GM18508 (cell line): Measurements from ENCODE around the gene RPP38.

Experiments used
- ATAC-seq: cut with Tn5 transposase; IDR thresholded peaks from one replicate; pipeline ENCODE4 v1.9.1; 2021; ENCODE audit warnings: moderate number of reproducible peaks; ENCODE audit not compliant: insufficient read depth, unreplicated experiment

Gene RPP38

GRCh38 chr10:15106352-15107013, 9.3 kb downstream of the RPP38 start:
- no peak for ATAC-seq

- no peak for ATAC-seq
These were observed 15.5 kb downstream of the RPP38 start for GRCh38 chr10:15112657-15113056.

GRCh38 chr10:15113766-15114165, 16.6 kb downstream of the RPP38 start:
- ATAC-seq, result no peak

- no peak for ATAC-seq
These were observed 19.1 kb downstream of the RPP38 start for GRCh38 chr10:15116225-15116624.

- ATAC-seq, result no peak
These were observed 21.5 kb downstream of the RPP38 start for GRCh38 chr10:15118615-15119014.

- no peak for ATAC-seq
These were observed 23.4 kb downstream of the RPP38 start for GRCh38 chr10:15120523-15120922.

GRCh38 chr10:15121707-15122106, 24.6 kb downstream of the RPP38 start:
- no peak for ATAC-seq

GRCh38 chr10:15122477-15123030, 25.4 kb downstream of the RPP38 start:
- peak; percentile 94 for ATAC-seq

GRCh38 chr10:15123749-15124184, 26.6 kb downstream of the RPP38 start:
- no peak for ATAC-seq

GRCh38 chr10:15124190-15124589, 27.0 kb downstream of the RPP38 start:
- ATAC-seq, result no peak

GRCh38 chr10:15124908-15125307, 27.8 kb downstream of the RPP38 start:
- no peak for ATAC-seq

GRCh38 chr10:15131330-15131729, 34.2 kb downstream of the RPP38 start:
- no peak for ATAC-seq

- ATAC-seq, result no peak
These were observed 39.2 kb downstream of the RPP38 start for GRCh38 chr10:15136129-15137035.

- ATAC-seq, result no peak
These were observed 39.8 kb downstream of the RPP38 start for GRCh38 chr10:15137036-15137359.

- ATAC-seq, result no peak
These were observed 40.5 kb downstream of the RPP38 start for GRCh38 chr10:15137636-15138035.

GRCh38 chr10:15140698-15141097, 43.5 kb downstream of the RPP38 start:
- ATAC-seq, result no peak

- peak; percentile 88 for ATAC-seq
These were observed 44.2 kb downstream of the RPP38 start for GRCh38 chr10:15141136-15142054.

GRCh38 chr10:15144788-15145187, 47.6 kb downstream of the RPP38 start:
- no peak for ATAC-seq

GRCh38 chr10:15146366-15146765, 49.2 kb downstream of the RPP38 start:
- no peak for ATAC-seq

- ATAC-seq, result no peak
These were observed 50.6 kb downstream of the RPP38 start for GRCh38 chr10:15147594-15148392.
